Endodermal cell (in vitro differentiated cells): ENCODE data around the gene ARMH3. TPM values are rescaled to one million over a fixed set of nuclear protein-coding genes. Genes with fewer than 3 reads are reported as not detected.

Experiments used
- DNase-seq: peaks from one replicate; pipeline ENCODE4 v3.0.0-alpha.2; 2017
- H3K27ac ChIP-seq: 2 replicates; pipeline ENCODE4 v1.5.1; 2013; ENCODE audit warnings: mild to moderate bottlenecking, low read depth, low read length, moderate library complexity
- H3K27me3 ChIP-seq: 2 replicates; pipeline ENCODE4 v1.6.1; 2013; ENCODE audit warnings: mild to moderate bottlenecking, low read length, moderate library complexity; ENCODE audit not compliant: insufficient read depth, control insufficient read depth, poor library complexity, severe bottlenecking
- H3K36me3 ChIP-seq: 2 replicates; pipeline ENCODE4 v1.7.0; 2013; ENCODE audit warnings: mild to moderate bottlenecking, low read length, moderate library complexity; ENCODE audit not compliant: control insufficient read depth, insufficient read depth
- H3K4me1 ChIP-seq: one replicate; pipeline ENCODE4 v1.7.0; 2013; ENCODE audit warnings: low read length; ENCODE audit not compliant: control insufficient read depth, insufficient read depth
- H3K4me3 ChIP-seq: 2 replicates; pipeline ENCODE4 v1.5.1; 2013; ENCODE audit warnings: mild to moderate bottlenecking, low read length, moderate library complexity
- H3K9ac ChIP-seq: 2 replicates; pipeline ENCODE4 v1.6.1; 2013; ENCODE audit warnings: mild to moderate bottlenecking, low read length, moderate library complexity; ENCODE audit not compliant: poor library complexity, severe bottlenecking; ENCODE audit errors: extremely low read depth
- H3K9me3 ChIP-seq: 2 replicates; pipeline ENCODE4 v1.6.1; 2013; ENCODE audit warnings: mild to moderate bottlenecking, low read length, moderate library complexity; ENCODE audit not compliant: control insufficient read depth
- H3K27ac Mint-ChIP-seq: 2 replicates; pipeline ENCODE4 v1.8.0; 2020; ENCODE audit warnings: mixed read lengths
- H3K27me3 Mint-ChIP-seq: 2 replicates; pipeline ENCODE4 v1.8.0; 2021; ENCODE audit warnings: mild to moderate bottlenecking, mixed read lengths; ENCODE audit not compliant: insufficient read depth
- H3K36me3 Mint-ChIP-seq: 2 replicates; pipeline ENCODE4 v1.8.0; 2020; ENCODE audit warnings: low read depth, mixed read lengths
- H3K4me1 Mint-ChIP-seq: 2 replicates; pipeline ENCODE4 v1.8.0; 2020; ENCODE audit warnings: mixed read lengths
- H3K4me3 Mint-ChIP-seq: 2 replicates; pipeline ENCODE4 v1.8.0; 2020; ENCODE audit warnings: mild to moderate bottlenecking, moderate library complexity, mixed read lengths
- H3K9me3 Mint-ChIP-seq: 2 replicates; pipeline ENCODE4 v1.8.0; 2020; ENCODE audit warnings: mild to moderate bottlenecking, mixed read lengths
- WGBS, 2 experiments: methylation state at CpG; one replicate each; pipeline versions ENCODE4 v1.1.5 to v1.1.7; 2013; ENCODE audit warnings: missing lambda C conversion rate in 2 of 2, mixed read lengths in 1 of 2; ENCODE audit not compliant: insufficient coverage in 1 of 2, insufficient read length in 1 of 2; 5-methylcytosine and 5-hydroxymethylcytosine counted together
- total RNA-seq, 2 donors: library from RNA; stranded (reverse); fragmentation: NEBNext Ultra II Directional in 1 of 2; extraction: Animal tissue kit (Norgen Biotek cat#: 25700) in 1 of 2; gene quantifications; 2 replicates in 1 of 2; 3 replicates in 1 of 2; pipeline ENCODE4 v1.2.1, GENCODE V29; 2021
- TF ChIP-seq, protein P1 (sequence below): fragments of 200-600 bp; sonication (generic); conservative IDR thresholded peaks from 2 replicates; pipeline ENCODE4 v1.5.0; 2021; ENCODE audit warnings: antibody characterized with exemption, mild to moderate bottlenecking

Gene ARMH3
- total RNA-seq, 2 donors from 2014 or later = 18.0 to 19.7 TPM

DNA sequence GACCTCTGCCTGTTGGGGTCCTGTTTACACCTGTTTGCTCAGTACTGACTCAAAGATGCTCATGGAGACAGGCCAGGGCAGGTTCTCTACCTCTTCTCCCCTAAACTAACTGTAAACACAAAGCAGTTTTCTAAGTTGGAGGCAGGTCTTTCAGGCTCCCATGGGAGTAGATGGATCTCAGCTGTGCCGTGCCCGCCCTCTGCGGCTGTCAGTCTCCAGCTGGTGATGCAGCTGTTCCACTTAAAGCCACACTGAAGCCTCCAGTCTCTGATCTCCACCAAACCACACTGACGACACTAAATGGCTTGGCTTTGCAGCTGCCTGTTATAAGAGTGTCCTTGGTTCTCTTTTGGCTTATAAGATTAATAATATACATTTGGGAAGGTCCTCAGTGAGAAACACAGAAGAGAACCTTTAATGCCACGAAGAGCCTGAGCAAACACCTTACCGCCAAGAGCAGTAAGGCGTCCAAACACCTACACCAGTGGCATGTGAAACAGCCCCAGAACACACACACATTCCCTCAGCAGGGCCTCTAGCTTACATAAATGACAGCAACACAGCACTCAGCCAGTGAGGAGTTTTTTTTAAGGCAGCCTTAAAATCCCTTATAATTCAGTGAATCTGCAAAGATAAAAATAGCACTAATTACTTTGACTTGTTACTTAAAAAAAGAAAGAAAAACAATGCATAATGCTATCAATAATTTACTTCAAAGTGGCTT lies 152.0 kb downstream of the ARMH3 start:
- Mint-ChIP-seq H3K27me3 (no peaks in the 10 kb centered on the region), H3K9me3 (no peaks in the 10 kb centered on the region), H3K36me3 (no peaks in the 10 kb centered on the region), H3K27ac (peak overlapping the region; percentile 29), H3K4me1 (peaks cover 55% of the 10 kb centered on the region), H3K4me3 (no peak overlapping the region)
- DNase-seq = no peak
- TF ChIP-seq, protein P1, sequence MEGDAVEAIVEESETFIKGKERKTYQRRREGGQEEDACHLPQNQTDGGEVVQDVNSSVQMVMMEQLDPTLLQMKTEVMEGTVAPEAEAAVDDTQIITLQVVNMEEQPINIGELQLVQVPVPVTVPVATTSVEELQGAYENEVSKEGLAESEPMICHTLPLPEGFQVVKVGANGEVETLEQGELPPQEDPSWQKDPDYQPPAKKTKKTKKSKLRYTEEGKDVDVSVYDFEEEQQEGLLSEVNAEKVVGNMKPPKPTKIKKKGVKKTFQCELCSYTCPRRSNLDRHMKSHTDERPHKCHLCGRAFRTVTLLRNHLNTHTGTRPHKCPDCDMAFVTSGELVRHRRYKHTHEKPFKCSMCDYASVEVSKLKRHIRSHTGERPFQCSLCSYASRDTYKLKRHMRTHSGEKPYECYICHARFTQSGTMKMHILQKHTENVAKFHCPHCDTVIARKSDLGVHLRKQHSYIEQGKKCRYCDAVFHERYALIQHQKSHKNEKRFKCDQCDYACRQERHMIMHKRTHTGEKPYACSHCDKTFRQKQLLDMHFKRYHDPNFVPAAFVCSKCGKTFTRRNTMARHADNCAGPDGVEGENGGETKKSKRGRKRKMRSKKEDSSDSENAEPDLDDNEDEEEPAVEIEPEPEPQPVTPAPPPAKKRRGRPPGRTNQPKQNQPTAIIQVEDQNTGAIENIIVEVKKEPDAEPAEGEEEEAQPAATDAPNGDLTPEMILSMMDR = no peak
- Histone ChIP-seq H3K27ac (no peak overlapping the region), H3K36me3 (no peaks in the 10 kb centered on the region), H3K27me3 (no peaks in the 10 kb centered on the region), H3K9ac (no peak overlapping the region), H3K9me3 (no peaks in the 10 kb centered on the region), H3K4me3 (no peak overlapping the region), H3K4me1 (peaks cover 28% of the 10 kb centered on the region)
- WGBS, 2 experiments = 83 to 91% methylated on average over 2 to 7 of the region's 7 CpGs

DNA sequence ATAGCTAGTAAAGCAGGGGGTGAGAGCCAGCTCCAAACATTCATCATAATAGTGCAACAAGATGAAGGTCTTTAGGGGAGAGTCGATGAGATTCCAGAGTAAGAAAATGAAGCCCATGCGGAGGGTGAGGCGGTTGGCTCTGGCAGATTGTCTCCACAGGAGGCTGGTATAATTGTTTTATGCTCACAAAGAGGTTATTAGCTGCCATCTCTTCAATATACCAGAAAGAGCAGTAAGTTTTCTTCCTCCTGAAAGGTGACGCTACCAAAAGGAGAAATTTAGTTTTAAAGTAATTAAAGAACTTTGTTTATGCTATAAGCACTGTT lies 153.2 kb downstream of the ARMH3 start:
- WGBS, 2 experiments = 53% methylated on average over 3 of the region's 4 CpGs; no CpG with 5 or more reads in 1 of the 2 experiments
- no peak for DNase-seq
- Mint-ChIP-seq H3K27me3 (no peaks in the 10 kb centered on the region), H3K36me3 (no peaks in the 10 kb centered on the region), H3K9me3 (no peaks in the 10 kb centered on the region), H3K4me3 (no peak overlapping the region), H3K4me1 (peaks cover 67% of the 10 kb centered on the region), H3K27ac (no peak overlapping the region)
- no peaks in the 10 kb centered on the region for H3K36me3 ChIP-seq
- peaks cover 30% of the 10 kb centered on the region for H3K4me1 ChIP-seq
- TF ChIP-seq, protein P1 = no peak
- H3K27me3 ChIP-seq = no peaks in the 10 kb centered on the region
- no peaks in the 10 kb centered on the region for H3K9me3 ChIP-seq
- no peak overlapping the region for H3K9ac ChIP-seq
- H3K4me3 ChIP-seq = no peak overlapping the region
- peak overlapping the region; percentile 86 for H3K27ac ChIP-seq

DNA sequence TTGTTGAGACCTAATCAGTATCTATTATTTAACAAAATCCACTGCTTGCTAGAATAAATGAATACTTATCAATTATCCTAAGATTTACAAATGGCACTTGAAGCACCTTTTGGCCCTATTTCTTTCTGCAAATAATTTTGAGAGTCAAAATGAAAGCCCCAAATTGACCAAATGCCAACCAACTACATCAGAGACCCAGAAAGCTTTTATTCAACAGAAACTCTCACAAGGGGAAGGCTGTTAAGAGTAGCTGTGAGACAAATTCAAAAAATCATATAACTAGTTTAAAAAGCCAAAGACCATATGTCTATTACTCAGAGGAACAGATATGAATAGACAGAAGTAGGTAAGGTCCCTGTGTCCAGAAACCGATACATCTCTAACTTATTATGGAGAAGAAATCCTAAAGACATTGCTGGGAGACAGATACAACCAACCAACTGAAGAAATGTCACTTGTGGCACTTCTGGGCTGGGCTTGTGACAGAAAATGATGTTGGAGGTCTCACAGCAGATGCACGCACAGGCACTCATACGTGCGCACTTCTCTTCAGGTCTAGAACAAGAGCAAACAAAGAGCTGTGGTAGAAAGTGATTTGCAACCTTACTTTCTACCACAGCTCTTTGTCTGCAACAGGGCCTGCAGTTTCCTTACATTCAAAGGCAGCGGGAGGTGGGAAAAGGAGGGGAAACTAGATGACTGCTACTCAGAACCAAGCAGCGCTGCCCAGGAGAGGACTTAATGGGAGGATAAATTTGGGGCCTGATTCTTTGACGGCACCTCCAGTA lies 153.7 kb downstream of the ARMH3 start:
- no peaks in the 10 kb centered on the region for H3K36me3 ChIP-seq
- no peaks in the 10 kb centered on the region for H3K27me3 Mint-ChIP-seq
- H3K9ac ChIP-seq = no peak overlapping the region
- 23 to 49% methylated on average over 3 to 7 of the region's 7 CpGs for WGBS, 2 experiments
- H3K9me3 ChIP-seq = no peaks in the 10 kb centered on the region
- no peak overlapping the region for H3K27ac Mint-ChIP-seq
- peaks cover 73% of the 10 kb centered on the region for H3K4me1 Mint-ChIP-seq
- H3K27ac ChIP-seq = peak overlapping the region; percentile 86
- no peaks in the 10 kb centered on the region for H3K9me3 Mint-ChIP-seq
- no peaks in the 10 kb centered on the region for H3K27me3 ChIP-seq
- TF ChIP-seq, protein P1 = no peak
- H3K4me3 ChIP-seq = no peak overlapping the region
- DNase-seq = peak; percentile 71
- H3K36me3 Mint-ChIP-seq = no peaks in the 10 kb centered on the region
- H3K4me1 ChIP-seq = peaks cover 32% of the 10 kb centered on the region
- H3K4me3 Mint-ChIP-seq = no peak overlapping the region
